HepG2 (cell line): ENCODE measurements around the gene MAEA. TPM values are rescaled to one million over a fixed set of nuclear protein-coding genes. Genes with fewer than 3 reads are reported as not detected.

ENCODE experiments used
- ATAC-seq: fragments of 200-7000 bp; cut with Tn5 transposase; 3 replicates; pipeline ENCODE4 v1.9.1; 2020; ENCODE audit warnings: mild to moderate bottlenecking, moderate library complexity
- BruUV-seq: library from RNA; stranded (reverse); fragments of 400-500 nt; replicated peaks from 2 replicates; lab custom pipeline; 2021; lab: Mats Ljungman, UMichigan
- CTCF ChIA-PET: fragments of 300-600 bp; formaldehyde crosslinking; extraction: SDS; loops from one replicate; lab custom pipeline; 2021; ENCODE audit warnings: low total read pairs, inconsistent platforms, low intra/inter-chr PET ratio; lab: Yijun Ruan, JAX
- POLR2A ChIA-PET: fragments of 350-600 bp; sonication (Branson Sonifier 250); formaldehyde crosslinking; loops from one replicate; lab custom pipeline; 2020; ENCODE audit warnings: antibody characterized with exemption, inconsistent platforms; lab: Yijun Ruan, JAX
- DNase-seq: peaks from one replicate; pipeline ENCODE4 v3.0.0-alpha.2; 2015; ENCODE audit warnings: low spot score
- FAIRE-seq: peaks from 3 replicates; lab custom pipeline; 2011; peaks lifted over from hg19 to GRCh38; lab: Jason Lieb, UNC
- H2AFZ ChIP-seq: one replicate; pipeline ENCODE4 v1.6.1; 2011; ENCODE audit warnings: low read length, inconsistent platforms
- H3K27ac ChIP-seq: fragments of 300-600 bp; 3 replicates; pipeline ENCODE4 v1.8.0; 2011; ENCODE audit warnings: mixed run types, mild to moderate bottlenecking, mixed read lengths, low read length, inconsistent platforms; ENCODE audit not compliant: insufficient read depth; ENCODE audit errors: extremely low read length
- H3K27me3 ChIP-seq, 2 experiments: fragments of 200-600 bp in 1 of 2; 2 replicates in 1 of 2; 3 replicates in 1 of 2; pipeline versions ENCODE4 v1.6.0 to v1.8.0; 2011; ENCODE audit warnings: low read length in 2 of 2, mild to moderate bottlenecking in 2 of 2, moderate library complexity in 2 of 2, inconsistent platforms in 1 of 2; ENCODE audit not compliant: insufficient read depth in 2 of 2, control insufficient read depth in 1 of 2
- H3K36me3 ChIP-seq, 2 experiments: fragments of 200-600 bp in 1 of 2; replicated peaks in 1 of 2; 2 replicates in 1 of 2; 3 replicates in 1 of 2; pipeline versions ENCODE4 v1.5.1 to v1.8.0; 2011; ENCODE audit warnings: low read length in 2 of 2, inconsistent platforms in 1 of 2; ENCODE audit not compliant: insufficient read depth in 2 of 2, control insufficient read depth in 1 of 2
- H3K4me1 ChIP-seq: 2 replicates; pipeline ENCODE4 v1.5.1; 2012; ENCODE audit warnings: low read length, inconsistent platforms; ENCODE audit not compliant: insufficient read depth
- H3K4me2 ChIP-seq: 2 replicates; pipeline ENCODE4 v1.6.0; 2011; ENCODE audit warnings: low read depth, low read length, inconsistent platforms
- H3K4me3 ChIP-seq, 3 experiments: fragments of 200-600 bp in 1 of 3; sonication (generic), shearing (Covaris generic) in 1 of 3; replicated peaks in 1 of 3; 2 replicates each; pipeline ENCODE4 v1.5.1; 2011 to 2016; ENCODE audit warnings: low read length in 3 of 3, inconsistent platforms in 2 of 3, low read depth in 2 of 3, mild to moderate bottlenecking in 2 of 3, control low read depth in 1 of 3, mixed read lengths in 1 of 3; ENCODE audit not compliant: insufficient read depth in 1 of 3
- H3K79me2 ChIP-seq: one replicate; pipeline ENCODE4 v1.6.1; 2011; ENCODE audit warnings: low read length, inconsistent platforms; ENCODE audit not compliant: insufficient read depth
- H3K9ac ChIP-seq: 2 replicates; pipeline ENCODE4 v1.6.0; 2011; ENCODE audit warnings: mild to moderate bottlenecking, low read depth, low read length, inconsistent platforms; ENCODE audit not compliant: insufficient read depth
- H3K9me3 ChIP-seq: 2 replicates; pipeline ENCODE4 v1.5.1; 2012; ENCODE audit warnings: mild to moderate bottlenecking, low read length
- H4K20me1 ChIP-seq: 2 replicates; pipeline ENCODE4 v1.6.0; 2011; ENCODE audit warnings: inconsistent platforms, mild to moderate bottlenecking, low read length, moderate library complexity; ENCODE audit not compliant: insufficient read depth
- BCLAF1 ChIP-seq: fragments of 450-650 bp; IDR thresholded peaks from 2 replicates; pipeline ENCODE4 v1.6.1; 2017; ENCODE audit warnings: mild to moderate bottlenecking
- MLXIP ChIP-seq: sonication (generic); formaldehyde crosslinking; IDR thresholded peaks from 2 replicates; pipeline ENCODE4 v1.9.0; 2021; ENCODE audit warnings: missing genetic modification reagents, borderline replicate concordance
- NONO ChIP-seq, 2 experiments: fragments of 450-650 bp in 1 of 2; sonication (generic) in 1 of 2; formaldehyde crosslinking in 1 of 2; IDR thresholded peaks in 1 of 2; conservative IDR thresholded peaks in 1 of 2; 2 replicates each; pipeline versions ENCODE4 v1.6.1 to v1.8.0; 2017 to 2022; ENCODE audit warnings: mild to moderate bottlenecking in 1 of 2, missing genetic modification reagents in 1 of 2, moderate library complexity in 1 of 2
- ZNF383 ChIP-seq: sonication (generic); formaldehyde crosslinking; IDR thresholded peaks from 2 replicates; pipeline ENCODE4 v1.4.0; 2020; ENCODE audit warnings: missing genetic modification reagents, mild to moderate bottlenecking, borderline replicate concordance
- ZNF781 ChIP-seq: sonication (generic); formaldehyde crosslinking; IDR thresholded peaks from 2 replicates; pipeline ENCODE4 v1.5.1; 2020; ENCODE audit warnings: borderline replicate concordance, mild to moderate bottlenecking, missing genetic modification reagents; ENCODE audit errors: not compliant biosample characterization
- WGBS: methylation state at CpG from one replicate; pipeline ENCODE4 v1.1.6; 2017; ENCODE audit warnings: low lambda C conversion rate; 5-methylcytosine and 5-hydroxymethylcytosine counted together
- in situ Hi-C: cut with HindIII; loops from 2 replicates; pipeline ENCODE4 v1.10.0; 2017; ENCODE audit warnings: low pct_unique_long_range_greater_than_20kb; ENCODE audit not compliant: extremely low pct_ligation_motif_present
- intact Hi-C: fragments of 100-400 bp; cut with micrococcal nuclease; formaldehyde crosslinking; loops from one replicate; pipeline ENCODE4 v1.10.0; 2022; ENCODE audit not compliant: unreplicated experiment
- polyA plus RNA-seq, 8 experiments: library from polyadenylated mRNA; depleted of rRNA in 3 of 8; stranded (reverse) in 7 of 8; unstranded in 1 of 8; fragments of >200 nt; fragmentation: Illumina TruSeq in 4 of 8; extraction: Trizol in 4 of 8; gene quantifications; 2 replicates each; pipeline versions ENCODE4 v1.2.1 to v1.2.3, GENCODE V29; 2011 to 2016; ENCODE audit warnings: low read depth in 4 of 8, missing spikeins in 1 of 8, mixed read lengths in 1 of 8; ENCODE audit not compliant: insufficient read depth in 1 of 8
- total RNA-seq, 5 experiments: library from RNA; depleted of rRNA; stranded (reverse); fragments of >200 nt; fragmentation: Illumina TruSeq; extraction: Trizol; gene quantifications; 2 replicates each; pipeline ENCODE4 v1.2.3, GENCODE V29; 2016; ENCODE audit warnings: low read depth in 1 of 5

The MAEA gene
- total and polyA plus RNA-seq, 2 of the 13 experiments (the other 11 are each of a cell fraction or from before 2014, with no cell fraction given) = 52.0 to 57.1 TPM

GRCh38 chr4:1259966-1260365 is 29.7 kb upstream of the MAEA start (continued):
- TF ChIP-seq NONO (IDR thresholded peaks at IDR 0.05) = no peak
- TF ChIP-seq NONO (CRISPR knock-in tag; conservative IDR thresholded peaks at IDR 0.05) = no peak
- no peak for TF ChIP-seq ZNF781 (CRISPR knock-in tag)
- no peak for TF ChIP-seq MLXIP
- TF ChIP-seq ZNF383 (CRISPR knock-in tag) = no peak
- TF ChIP-seq, all 625 proteins: peak for 0

- POLR2A ChIA-PET = interaction anchor here (0.8 kb wide), 1 partner anchor 11 kb away, joined by 4 read pairs; no protein-coding TSS in a partner anchor
Measured at GRCh38 chr4:1260418-1261106, 29.1 kb upstream of the MAEA start.

More at GRCh38 chr4:1260418-1261106, 29.1 kb upstream of the MAEA start:
- Histone ChIP-seq H3K27me3 (no peaks in the 10 kb centered on the region), H3K9me3 (peaks cover 11% of the 10 kb centered on the region), H3K4me2 (no peak overlapping the region), H3K27ac (no peak overlapping the region), H3K9ac (no peak overlapping the region), H2AFZ (no peak overlapping the region), H3K4me1 (no peaks in the 10 kb centered on the region), H3K79me2 (no peaks in the 10 kb centered on the region), H3K4me3 (no peak overlapping the region), H3K36me3 (no peaks in the 10 kb centered on the region), H4K20me1 (no peaks in the 10 kb centered on the region)
- FAIRE-seq (no peak), ATAC-seq (no peak), DNase-seq (no peak)
- BruUV-seq = no TSS peak
- in situ Hi-C loops = no loop called here
- no peak for TF ChIP-seq BCLAF1
- 83% methylated on average over 23 of the region's 24 CpGs for WGBS
- CTCF ChIA-PET = no interaction called here
- intact Hi-C loops = no loop called here
